Nucleus accumbens (tissue), 56 donors: ENCODE measurements around the gene PKLR.

Source experiments
- DNase-seq, 56 donors: peaks; one replicate each; lab custom pipeline; 2025; lab: John Stamatoyannopoulos, UW

PKLR gene

DNA sequence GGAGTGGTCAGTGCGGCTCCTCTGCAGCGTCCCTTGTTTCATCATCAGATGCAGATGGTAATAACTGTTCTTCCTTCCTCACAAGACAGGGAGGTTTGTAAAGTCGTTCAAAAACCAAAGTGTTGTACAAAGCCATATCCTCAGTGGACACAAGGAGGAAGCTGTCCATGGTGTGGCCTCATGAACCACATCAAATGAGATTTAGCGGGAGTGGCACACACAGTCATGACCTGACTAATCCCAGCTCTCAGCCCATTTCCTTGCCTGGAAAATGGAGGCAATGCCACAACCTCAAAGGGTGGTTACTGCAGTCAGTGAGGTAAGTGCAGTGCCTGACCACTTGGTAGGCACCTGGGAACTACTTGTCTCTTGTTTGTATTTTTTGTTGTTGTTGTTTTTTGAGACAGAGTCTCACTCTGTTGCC is 59.4 kb downstream of the PKLR start:
- DNase-seq = no peak

DNA sequence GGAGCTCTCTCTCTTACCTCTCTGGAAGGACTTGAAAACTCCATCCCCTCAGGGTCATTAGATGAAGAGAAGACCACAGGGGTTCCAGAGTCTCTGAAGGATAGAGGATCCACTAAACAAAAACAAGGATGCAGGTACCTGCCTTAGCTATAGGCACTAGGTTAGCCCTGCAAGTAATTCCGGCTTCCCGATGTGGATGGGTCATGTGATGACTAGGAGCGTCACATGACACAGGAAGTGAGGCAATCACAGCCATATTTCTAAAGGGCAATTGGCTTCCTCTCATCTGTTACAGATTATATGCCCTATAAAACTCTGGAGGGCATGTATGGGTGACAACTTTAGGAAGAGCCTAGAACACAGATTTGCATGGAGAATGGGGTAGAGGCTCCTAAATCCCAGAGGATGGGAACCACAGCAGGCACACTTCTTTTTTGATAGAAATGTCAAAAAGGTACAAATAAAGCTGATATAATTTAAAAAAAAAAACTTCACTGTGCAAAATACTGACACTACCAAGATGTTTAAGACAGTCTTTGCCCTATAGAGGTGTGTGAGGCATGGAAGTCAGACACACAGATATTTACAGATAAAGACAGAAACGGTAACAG is 60.1 kb downstream of the PKLR start:
- peak in 55 of 56 donors; percentile 20 to 90 (median 69) for DNase-seq
